GM12892 (cell line): ENCODE results near the gene MOCOS.

Experiments used
- POLR2A ChIP-seq: IDR thresholded peaks from 2 replicates; pipeline ENCODE4 v1.6.1; 2011; ENCODE audit warnings: low read depth, low read length, control low read depth
- POLR2AphosphoS5 ChIP-seq: IDR thresholded peaks from 2 replicates; pipeline ENCODE4 v1.6.1; 2011; ENCODE audit warnings: low read depth, low read length, control low read depth
- TAF1 ChIP-seq: IDR thresholded peaks from 2 replicates; pipeline ENCODE4 v1.6.1; 2011; ENCODE audit warnings: low read depth, mild to moderate bottlenecking, control low read depth, low read length, borderline replicate concordance

DNA sequence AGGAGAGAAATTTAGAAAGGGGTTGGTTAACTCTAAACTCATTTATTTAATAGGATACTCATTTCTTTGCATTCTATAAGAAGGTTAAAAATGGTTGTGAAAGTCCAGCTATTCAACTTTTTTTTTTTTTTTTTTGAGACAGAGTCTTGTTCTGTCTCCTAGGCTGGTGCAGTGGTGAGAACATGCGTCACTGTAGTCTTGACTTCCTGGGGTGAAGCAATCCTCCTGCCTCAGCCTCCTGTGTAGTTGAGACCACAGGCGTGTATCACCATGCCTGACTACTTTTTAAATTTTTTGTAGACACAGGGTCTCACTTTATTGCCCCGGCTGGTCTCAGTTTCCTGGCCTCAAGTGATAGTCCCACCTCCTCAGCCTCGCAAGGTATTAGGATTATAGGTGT, 45.7 kb upstream of the MOCOS start:
- no peak for TF ChIP-seq POLR2AphosphoS5
- no peak for TF ChIP-seq TAF1
- TF ChIP-seq POLR2A: no peak
